ENCODE data around the gene OS9. TPM values are rescaled to one million over a fixed set of nuclear protein-coding genes. Genes with fewer than 3 reads are reported as not detected.

OS9 gene
- total RNA-seq (2011; cell fraction: chromatin; rRNA removed; ENCODE audit: low replicate concordance), result 197 and 263 TPM in 2 replicates
- total RNA-seq (2011; cell fraction: nucleolus; rRNA removed), result 185 and 199 TPM in 2 replicates
- total RNA-seq (2011; cell fraction: nucleoplasm; rRNA removed), result 161 and 189 TPM in 2 replicates
- total RNA-seq (2014; rRNA removed) (88.5 and 93.7 TPM in 2 replicates), total RNA-seq (2014; rRNA removed; fragmentation: Illumina TruSeq; extraction: Trizol) (71.3 and 77.4 TPM in 2 replicates), total RNA-seq (2015; rRNA removed; fragmentation: Illumina TruSeq; extraction: Trizol) (90.2 and 97.8 TPM in 2 replicates), total RNA-seq (2021) (85.4 and 89.5 TPM in 2 replicates), polyA plus RNA-seq (2011; rRNA removed) (84.0 and 113 TPM in 2 replicates), polyA plus RNA-seq (2014; fragmentation: Illumina TruSeq; extraction: Trizol) (93.3 and 105 TPM in 2 replicates), polyA plus RNA-seq (2014; fragmentation: Nextera tagmentation; extraction: Ambion mirVana) (1 to 10 TPM; 4.6 to 7.9 TPM), polyA plus RNA-seq (2014; rRNA removed) (89.0 and 102 TPM in 2 replicates), polyA minus RNA-seq (2011; rRNA and poly(A)+ RNA removed) (130 and 134 TPM in 2 replicates), Bru-seq, nascent RNA (percentile 74 among the genes with signal in this experiment), BruChase-seq, experiment 1, labeled RNA remaining after a 2-hour chase (percentile 73 among the genes with signal in this experiment), BruChase-seq, experiment 2, labeled RNA remaining after a 6-hour chase (percentile 77 among the genes with signal in this experiment)
- polyA plus RNA-seq (2011; cell fraction: cytosol; rRNA removed), result 96.9 and 176 TPM in 2 replicates
- polyA plus RNA-seq (2011; cell fraction: nucleus; rRNA removed), result 254 and 358 TPM in 2 replicates
- polyA plus RNA-seq (2012), result 145 and 222 TPM in 2 replicates
- polyA minus RNA-seq (2011; cell fraction: cytosol; rRNA and poly(A)+ RNA removed), result 33.0 and 35.3 TPM in 2 replicates
- polyA minus RNA-seq (2011; cell fraction: nucleus; rRNA and poly(A)+ RNA removed), result 41.7 and 80.5 TPM in 2 replicates
- long read RNA-seq, experiment 1, transcript OS9-201 (14 exons, 2,505 nt), result minor isoform, 43 of 322 reads
- long read RNA-seq, experiment 1, transcript OS9-202 (15 exons, 2,691 nt), result minor isoform, 51 of 322 reads
- long read RNA-seq, experiment 1, transcript OS9-203 (14 exons, 2,457 nt), result minor isoform, 27 of 322 reads
- long read RNA-seq, experiment 1, transcript OS9-220 (14 exons, 2,135 nt), result major isoform, 88 of 322 reads
- long read RNA-seq, experiment 1, partial matches to known transcripts, result 53 of 322 reads
- long read RNA-seq, experiment 1, other reads (novel, unspliced or antisense), result 47 of 322 reads
- long read RNA-seq, experiment 2, transcript OS9-201 (14 exons, 2,505 nt), result minor isoform, 5 of 108 reads
- long read RNA-seq, experiment 2, transcript OS9-220 (14 exons, 2,135 nt), result major isoform, 10 of 108 reads
- long read RNA-seq, experiment 2, transcript OS9-202 (15 exons, 2,691 nt), result minor isoform, 5 of 108 reads
- long read RNA-seq, experiment 2, partial matches to known transcripts, result 65 of 108 reads
- long read RNA-seq, experiment 2, other reads (novel, unspliced or antisense), result 16 of 108 reads
- long read RNA-seq, experiment 3, transcript OS9-201 (14 exons, 2,505 nt), result minor isoform, 8 of 65 reads
- long read RNA-seq, experiment 3, transcript OS9-220 (14 exons, 2,135 nt), result major isoform, 22 of 65 reads
- long read RNA-seq, experiment 3, transcript OS9-202 (15 exons, 2,691 nt), result minor isoform, 9 of 65 reads
- long read RNA-seq, experiment 3, transcript OS9-203 (14 exons, 2,457 nt), result minor isoform, 6 of 65 reads
- long read RNA-seq, experiment 3, partial matches to known transcripts, result 7 of 65 reads
- long read RNA-seq, experiment 3, other reads (novel, unspliced or antisense), result 11 of 65 reads

DNA sequence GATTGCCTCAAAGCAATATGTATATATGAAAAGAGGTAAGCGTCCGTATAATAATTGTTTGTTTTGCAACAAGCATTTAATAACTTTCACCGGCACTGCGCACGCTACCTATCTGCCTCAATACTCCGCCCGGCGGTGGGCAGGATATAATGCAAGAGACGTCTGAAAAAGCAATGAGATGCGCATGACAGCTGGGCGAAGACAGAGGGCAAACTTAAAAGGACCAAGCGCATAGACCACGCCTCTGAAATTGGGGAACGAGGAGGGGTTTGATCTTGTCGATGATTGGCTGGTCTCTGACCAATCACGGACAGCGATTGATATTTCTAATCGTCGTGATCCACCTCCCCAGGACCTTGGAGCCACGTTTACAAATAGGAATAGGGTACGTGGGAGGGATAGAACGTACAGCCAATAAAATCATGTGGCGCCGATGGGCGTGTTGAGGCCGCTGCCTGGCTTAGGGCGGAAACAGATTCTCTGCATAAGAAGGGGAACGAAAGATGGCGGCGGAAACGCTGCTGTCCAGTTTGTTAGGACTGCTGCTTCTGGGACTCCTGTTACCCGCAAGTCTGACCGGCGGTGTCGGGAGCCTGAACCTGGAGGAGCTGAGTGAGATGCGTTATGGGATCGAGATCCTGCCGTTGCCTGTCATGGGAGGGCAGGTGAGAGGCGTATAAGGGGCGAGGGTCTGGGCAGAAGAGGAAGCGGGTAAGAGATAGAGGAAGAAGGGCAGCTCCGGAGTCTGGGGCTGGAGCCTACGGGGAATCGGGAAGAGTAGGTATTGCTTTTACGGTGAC, at the start of gene OS9:
Gene OS9 (plus strand): TSS at position 474 of the 800 bp plus-strand sequence. CDS start 30 bp downstream, at position 504.
- Histone ChIP-seq H3K4me1 (replicated peaks in 1 of 2; ENCODE audit: control insufficient read depth in 2 of 2, insufficient read depth in 2 of 2, low read length in 2 of 2) (peaks cover 4 to 10% of the 10 kb centered on the region in 2 experiments; a peak in 3 of 5 replicates), H2AFZ (ENCODE audit: low read depth, low read length) (peak within 1 kb of the TSS; percentile 98), H3K27me3 (ENCODE audit: control insufficient read depth in 2 of 2, insufficient read depth in 2 of 2, low read length in 2 of 2) (no peaks in the 10 kb centered on the region), H3K9ac (ENCODE audit: insufficient read depth in 1 of 2, low read depth in 2 of 2, low read length in 2 of 2) (peak within 1 kb of the TSS; percentile 90 to 95), H3K9me1 (ENCODE audit: control insufficient read depth, insufficient read depth, low read length) (no peaks in the 10 kb centered on the region), H3K9me3 (replicated peaks; ENCODE audit: control insufficient read depth, insufficient read depth, low read depth, low read length) (no peaks in the 10 kb centered on the region), H3K36me3 (ENCODE audit: control insufficient read depth, insufficient read depth, low read length) (peaks cover 25% of the 10 kb centered on the region), H3K79me2 (ENCODE audit: control insufficient read depth, insufficient read depth, low read length) (peaks cover 12% of the 10 kb centered on the region), H3K27ac (ENCODE audit: extremely low read depth, low read depth, low read length) (peak within 1 kb of the TSS; percentile 80), H3K4me2 (ENCODE audit: insufficient read depth, low read length) (peak within 1 kb of the TSS; percentile 95), H3K4me3 (peak within 1 kb of the TSS; percentile 82), H4K20me1 (replicated peaks; ENCODE audit: control insufficient read depth, insufficient read depth, low read length) (no peaks in the 10 kb centered on the region)
- intact Hi-C loops (cut with micrococcal nuclease) (loop anchor here (1.0 to 5.0 kb wide), 4 partner anchors 61 to 237 kb away; partner anchors contain the start of genes B4GALNT1, DDIT3, GLI1 and INHBE), in situ Hi-C loops (cut with MboI) (loop anchor here (5.0 kb wide), 1 partner anchor 67 kb away; no protein-coding TSS in a partner anchor)
- ATAC-seq, result peak; percentile 99
- WGBS (ENCODE audit: insufficient coverage, low coverage, missing lambda C conversion rate), result under 1% methylated on average over 43 of the region's 45 CpGs
- peak; percentile 99 to 100 (median 99) for DNase-seq (ENCODE audit: extremely low read depth in 1 of 4, low spot score in 3 of 4)
- peak; percentile 100 for FAIRE-seq
- BruUV-seq (replicated peaks), result no TSS peak
- POLR2A ChIA-PET, result interaction anchor here (0.6 to 1.7 kb wide), 9 partner anchors 11 to 174 kb away, joined by 3 to 8 read pairs (median 3); partner anchors contain the start of gene DDIT3
- CTCF ChIA-PET (ENCODE audit: low intra/inter-chr PET ratio), result interaction anchor here (0.9 to 1.0 kb wide), 2 partner anchors 62 to 102 kb away, joined by 3 read pairs; no protein-coding TSS in a partner anchor
- TF ChIP-seq TSC22D4 (tag; IDR thresholded peaks at IDR 0.05), result no peak
- TF ChIP-seq, protein P1, sequence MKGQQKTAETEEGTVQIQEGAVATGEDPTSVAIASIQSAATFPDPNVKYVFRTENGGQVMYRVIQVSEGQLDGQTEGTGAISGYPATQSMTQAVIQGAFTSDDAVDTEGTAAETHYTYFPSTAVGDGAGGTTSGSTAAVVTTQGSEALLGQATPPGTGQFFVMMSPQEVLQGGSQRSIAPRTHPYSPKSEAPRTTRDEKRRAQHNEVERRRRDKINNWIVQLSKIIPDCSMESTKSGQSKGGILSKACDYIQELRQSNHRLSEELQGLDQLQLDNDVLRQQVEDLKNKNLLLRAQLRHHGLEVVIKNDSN (CRISPR knock-in tag; IDR thresholded peaks at IDR 0.05), result peak; percentile 51
- TF ChIP-seq ZNF431 (CRISPR knock-in tag; IDR thresholded peaks at IDR 0.05), result 0 out of 2 replicates have a peak, but pooled peaks have one; percentile 22
- no peak for TF ChIP-seq ZHX1 (conservative IDR thresholded peaks at IDR 0.05; ENCODE audit: low read length)
- TF ChIP-seq ZNF740 (CRISPR knock-in tag; IDR thresholded peaks at IDR 0.05), result no peak
- no peak for TF ChIP-seq ZNF740 (tag; IDR thresholded peaks at IDR 0.05)
- TF ChIP-seq ZNF12 (CRISPR knock-in tag; IDR thresholded peaks at IDR 0.05), result no peak
- no peak for TF ChIP-seq NCOA4 (IDR thresholded peaks at IDR 0.05; ENCODE audit: partially characterized antibody)
